ENCODE results near the gene FCHO2.

Gene FCHO2

GRCh38 chr5:73110190-73110589 is 154.3 kb downstream of the FCHO2 start:
- no peak for TF ChIP-seq CTCF (IDR thresholded peaks at IDR 0.05; ENCODE audit: low read depth, low read length, missing control alignments)
- no peaks in the 10 kb centered on the region for H3K36me3 ChIP-seq (replicated peaks)
- in situ Hi-C loops (cut with HindIII; ENCODE audit: low pct_ligation_motif_present, low sequenced_read_pairs): no loop called here
- no peak for DNase-seq
- no peak overlapping the region for H3K4me3 ChIP-seq (ENCODE audit: low read depth, low read length)
- no peak overlapping the region for H3K27ac ChIP-seq
- H3K27me3 ChIP-seq (replicated peaks): no peaks in the 10 kb centered on the region

GRCh38 chr5:73111536-73111935 is 155.7 kb downstream of the FCHO2 start:
- Histone ChIP-seq H3K27me3 (replicated peaks) (no peaks in the 10 kb centered on the region), H3K36me3 (replicated peaks) (no peaks in the 10 kb centered on the region), H3K4me3 (ENCODE audit: low read depth, low read length) (no peak overlapping the region), H3K27ac (no peak overlapping the region)
- TF ChIP-seq CTCF (IDR thresholded peaks at IDR 0.05; ENCODE audit: low read depth, low read length, missing control alignments): no peak
- no peak for DNase-seq
- in situ Hi-C loops (cut with HindIII; ENCODE audit: low pct_ligation_motif_present, low sequenced_read_pairs): no loop called here

- Histone ChIP-seq H3K27me3 (replicated peaks) (no peaks in the 10 kb centered on the region), H3K36me3 (replicated peaks) (no peaks in the 10 kb centered on the region), H3K27ac (no peak overlapping the region), H3K4me3 (ENCODE audit: low read depth, low read length) (no peak overlapping the region)
- TF ChIP-seq CTCF (IDR thresholded peaks at IDR 0.05; ENCODE audit: low read depth, low read length, missing control alignments): no peak
- in situ Hi-C loops (cut with HindIII; ENCODE audit: low pct_ligation_motif_present, low sequenced_read_pairs): no loop called here
- DNase-seq: no peak
These were observed 156.5 kb downstream of the FCHO2 start for GRCh38 chr5:73112359-73112758.

- Histone ChIP-seq H3K27ac (peak overlapping the region; percentile 93), H3K36me3 (replicated peaks) (no peaks in the 10 kb centered on the region), H3K4me3 (ENCODE audit: low read depth, low read length) (no peak overlapping the region), H3K27me3 (replicated peaks) (no peaks in the 10 kb centered on the region)
- in situ Hi-C loops (cut with HindIII; ENCODE audit: low pct_ligation_motif_present, low sequenced_read_pairs): no loop called here
- DNase-seq: no peak
- no peak for TF ChIP-seq CTCF (IDR thresholded peaks at IDR 0.05; ENCODE audit: low read depth, low read length, missing control alignments)
These were observed 158.3 kb downstream of the FCHO2 start for GRCh38 chr5:73114044-73114688.

- Histone ChIP-seq H3K27me3 (replicated peaks) (no peaks in the 10 kb centered on the region), H3K36me3 (replicated peaks) (no peaks in the 10 kb centered on the region), H3K27ac (peak overlapping the region; percentile 93), H3K4me3 (ENCODE audit: low read depth, low read length) (no peak overlapping the region)
- TF ChIP-seq CTCF (IDR thresholded peaks at IDR 0.05; ENCODE audit: low read depth, low read length, missing control alignments): no peak
- in situ Hi-C loops (cut with HindIII; ENCODE audit: low pct_ligation_motif_present, low sequenced_read_pairs): no loop called here
- DNase-seq: peak; percentile 93
These were observed 159.7 kb downstream of the FCHO2 start for GRCh38 chr5:73115399-73116051.
